Vagina (tissue), 2 donors: Measurements from ENCODE around the gene SRXN1. TPM values are rescaled to one million over a fixed set of nuclear protein-coding genes. Genes with fewer than 3 reads are reported as not detected.

Experiments used
- DNase-seq, 2 donors: peaks; one replicate each; pipeline ENCODE4 v3.0.0-alpha.2; 2017; ENCODE audit errors: extremely low spot score in 2 of 2
- H3K27ac ChIP-seq: fragments of 200-600 bp; sonication (generic); one replicate; pipeline ENCODE4 v1.5.1; 2019
- H3K27me3 ChIP-seq: fragments of 200-600 bp; sonication (generic); one replicate; pipeline ENCODE4 v1.5.1; 2019
- H3K36me3 ChIP-seq, 2 donors: fragments of 200-600 bp; sonication (generic); one replicate each; pipeline ENCODE4 v1.5.1; 2017 to 2019
- H3K4me1 ChIP-seq: fragments of 200-600 bp; sonication (generic); one replicate; pipeline ENCODE4 v1.5.1; 2019
- H3K4me3 ChIP-seq, 2 donors: fragments of 200-600 bp; sonication (generic); 1 replicate in 1 of 2; 2 replicates in 1 of 2; pipeline ENCODE4 v1.5.1; 2016 to 2019
- H3K9me3 ChIP-seq: fragments of 200-600 bp; sonication (generic); one replicate; pipeline ENCODE4 v1.5.1; 2019
- CTCF ChIP-seq, 3 experiments: fragments of 450-650 bp in 2 of 3; fragments of 200-600 bp in 1 of 3; sonication (generic) in 1 of 3; IDR thresholded peaks; one replicate each; pipeline ENCODE4 v1.5.1; 2017 to 2019; ENCODE audit warnings: antibody characterized with exemption in 3 of 3, mild to moderate bottlenecking in 2 of 3, moderate library complexity in 2 of 3
- POLR2A ChIP-seq, 2 donors: fragments of 450-650 bp; IDR thresholded peaks; one replicate each; pipeline ENCODE4 v1.6.1; 2017; ENCODE audit warnings: antibody characterized with exemption in 2 of 2, mild to moderate bottlenecking in 2 of 2, moderate library complexity in 2 of 2
- POLR2AphosphoS5 ChIP-seq, 2 donors: sonication (generic); formaldehyde crosslinking; IDR thresholded peaks; one replicate each; pipeline ENCODE4 v1.9.0; 2017; ENCODE audit warnings: antibody characterized with exemption in 2 of 2, mild to moderate bottlenecking in 2 of 2, low read depth in 1 of 2; ENCODE audit not compliant: insufficient read depth in 1 of 2
- intact Hi-C: fragments of 100-400 bp; cut with DNase I; formaldehyde crosslinking; loops from one replicate; pipeline ENCODE4 v1.15.1; 2023
- total RNA-seq: library from RNA; depleted of rRNA; stranded (reverse); fragments of >200 nt; gene quantifications from one replicate; pipeline ENCODE4 v1.2.3, GENCODE V29; 2016

SRXN1 gene
- total RNA-seq, 1 donor from 2014 or later: 23.8 TPM

- intact Hi-C loops: no loop called here
- Histone ChIP-seq H3K4me3 (no peak overlapping the region), H3K36me3 (no peaks in the 10 kb centered on the region), H3K9me3 (no peaks in the 10 kb centered on the region), H3K27ac (no peak overlapping the region), H3K27me3 (no peaks in the 10 kb centered on the region), H3K4me1 (peaks cover 12% of the 10 kb centered on the region)
- no peak for TF ChIP-seq POLR2AphosphoS5 (IDR thresholded peaks at IDR 0.05; ENCODE audit: insufficient read depth in 1 of 2, low read depth in 1 of 2)
- TF ChIP-seq POLR2A (IDR thresholded peaks at IDR 0.05): no peak
- no peak for TF ChIP-seq CTCF (IDR thresholded peaks at IDR 0.05)
- no peak for DNase-seq
These were observed 43.5 kb downstream of the SRXN1 start for GRCh38 chr20:609371-609964.

DNA sequence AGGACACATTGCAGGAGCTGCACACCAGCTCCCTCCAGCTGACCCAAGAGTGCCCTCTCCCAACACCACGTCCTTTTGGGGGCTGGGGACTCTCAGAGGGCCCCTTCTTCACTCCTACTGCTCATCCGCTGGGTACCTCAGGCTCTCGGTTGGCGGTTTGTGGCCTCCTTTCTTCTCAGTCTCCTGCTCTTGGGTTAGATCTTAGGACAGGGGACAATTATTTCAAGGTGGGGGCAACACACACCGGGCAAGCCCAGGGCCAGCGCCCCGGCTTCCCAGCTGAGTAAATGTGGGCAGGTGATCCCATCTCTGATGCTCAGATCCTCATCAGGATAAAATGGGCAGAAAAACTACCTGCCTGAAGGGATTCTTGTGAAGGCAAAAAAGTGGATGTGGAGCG is 44.0 kb downstream of the SRXN1 start:
- no peaks in the 10 kb centered on the region for H3K27me3 ChIP-seq
- no peaks in the 10 kb centered on the region for H3K9me3 ChIP-seq
- DNase-seq: no peak
- peaks cover 12% of the 10 kb centered on the region for H3K4me1 ChIP-seq
- no peak overlapping the region for H3K4me3 ChIP-seq
- no peaks in the 10 kb centered on the region for H3K36me3 ChIP-seq
- no peak overlapping the region for H3K27ac ChIP-seq
- intact Hi-C loops: no loop called here
- TF ChIP-seq CTCF (IDR thresholded peaks at IDR 0.05) (no peak), POLR2A (IDR thresholded peaks at IDR 0.05) (no peak), POLR2AphosphoS5 (IDR thresholded peaks at IDR 0.05; ENCODE audit: insufficient read depth in 1 of 2, low read depth in 1 of 2) (no peak)

DNA sequence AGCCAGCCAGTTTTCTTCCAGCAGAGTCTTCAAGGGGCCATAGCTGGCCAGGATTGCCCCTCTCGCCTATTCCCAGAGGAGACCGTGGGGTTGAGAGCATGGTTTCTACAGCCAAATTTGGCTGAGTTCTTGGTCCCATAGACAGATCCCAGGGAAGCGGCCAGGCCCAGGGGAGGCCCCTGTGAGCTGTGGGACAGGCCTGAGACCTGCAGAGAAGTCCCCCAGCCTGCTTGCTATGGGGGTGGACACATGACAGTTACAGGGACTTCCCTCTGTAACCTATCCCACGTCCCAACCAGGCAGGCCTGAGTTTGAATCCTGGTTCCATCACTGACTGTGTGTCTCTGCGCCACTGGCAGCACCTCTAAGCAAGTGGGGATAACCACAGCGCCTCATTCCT is 45.5 kb downstream of the SRXN1 start:
- no peaks in the 10 kb centered on the region for H3K36me3 ChIP-seq
- H3K4me1 ChIP-seq: peaks cover 12% of the 10 kb centered on the region
- no peak for DNase-seq
- no peak overlapping the region for H3K27ac ChIP-seq
- no peaks in the 10 kb centered on the region for H3K9me3 ChIP-seq
- no peaks in the 10 kb centered on the region for H3K27me3 ChIP-seq
- no peak overlapping the region for H3K4me3 ChIP-seq
- TF ChIP-seq CTCF (IDR thresholded peaks at IDR 0.05): no peak
- intact Hi-C loops: no loop called here

- intact Hi-C loops: no loop called here
These were observed 47.8 kb downstream of the SRXN1 start for GRCh38 chr20:605237-605636.

More at GRCh38 chr20:605237-605636, 47.8 kb downstream of the SRXN1 start:
- Histone ChIP-seq H3K4me1 (peaks cover under 1% of the 10 kb centered on the region), H3K9me3 (no peaks in the 10 kb centered on the region), H3K36me3 (no peaks in the 10 kb centered on the region), H3K4me3 (no peak overlapping the region), H3K27ac (no peak overlapping the region), H3K27me3 (no peaks in the 10 kb centered on the region)
- DNase-seq: no peak
- TF ChIP-seq POLR2A (IDR thresholded peaks at IDR 0.05): no peak
- no peak for TF ChIP-seq CTCF (IDR thresholded peaks at IDR 0.05)
- TF ChIP-seq POLR2AphosphoS5 (IDR thresholded peaks at IDR 0.05; ENCODE audit: insufficient read depth in 1 of 2, low read depth in 1 of 2): no peak
